ENCODE data around the gene CALD1.

CALD1 gene

DNA sequence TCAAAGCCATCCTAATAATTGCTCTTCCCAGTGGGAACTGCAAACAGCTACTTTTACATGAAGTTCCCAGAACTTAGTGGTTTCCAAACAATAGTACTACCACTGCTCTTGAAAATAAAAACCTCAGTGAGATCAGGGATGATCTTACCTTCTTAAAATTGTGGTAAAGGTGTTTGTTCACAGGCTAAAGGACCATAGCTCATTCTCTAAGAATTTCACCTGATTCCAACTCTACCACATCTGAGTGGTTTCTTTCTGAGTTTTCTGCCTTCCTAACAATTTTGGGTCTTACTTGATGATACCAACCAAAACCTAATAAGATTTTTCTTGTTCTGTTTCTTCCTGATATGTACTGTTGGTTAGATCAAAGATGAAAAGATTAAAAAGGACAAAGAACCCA, 161.3 kb downstream of the CALD1 start:
- no peak overlapping the region for H3K9ac ChIP-seq (ENCODE audit: low read depth, low read length)
- H3K4me3 ChIP-seq (ENCODE audit: low read depth in 1 of 2, low read length in 2 of 2): no peak overlapping the region
- TF ChIP-seq, protein P1, sequence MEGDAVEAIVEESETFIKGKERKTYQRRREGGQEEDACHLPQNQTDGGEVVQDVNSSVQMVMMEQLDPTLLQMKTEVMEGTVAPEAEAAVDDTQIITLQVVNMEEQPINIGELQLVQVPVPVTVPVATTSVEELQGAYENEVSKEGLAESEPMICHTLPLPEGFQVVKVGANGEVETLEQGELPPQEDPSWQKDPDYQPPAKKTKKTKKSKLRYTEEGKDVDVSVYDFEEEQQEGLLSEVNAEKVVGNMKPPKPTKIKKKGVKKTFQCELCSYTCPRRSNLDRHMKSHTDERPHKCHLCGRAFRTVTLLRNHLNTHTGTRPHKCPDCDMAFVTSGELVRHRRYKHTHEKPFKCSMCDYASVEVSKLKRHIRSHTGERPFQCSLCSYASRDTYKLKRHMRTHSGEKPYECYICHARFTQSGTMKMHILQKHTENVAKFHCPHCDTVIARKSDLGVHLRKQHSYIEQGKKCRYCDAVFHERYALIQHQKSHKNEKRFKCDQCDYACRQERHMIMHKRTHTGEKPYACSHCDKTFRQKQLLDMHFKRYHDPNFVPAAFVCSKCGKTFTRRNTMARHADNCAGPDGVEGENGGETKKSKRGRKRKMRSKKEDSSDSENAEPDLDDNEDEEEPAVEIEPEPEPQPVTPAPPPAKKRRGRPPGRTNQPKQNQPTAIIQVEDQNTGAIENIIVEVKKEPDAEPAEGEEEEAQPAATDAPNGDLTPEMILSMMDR (IDR thresholded peaks at IDR 0.05; ENCODE audit: borderline replicate concordance, extremely low read depth, low read length, poor library complexity, severe bottlenecking): no peak
- TF ChIP-seq EZH2 (IDR thresholded peaks at IDR 0.05; ENCODE audit: borderline replicate concordance, low read depth, low read length, severe bottlenecking): no peak
- no peaks in the 10 kb centered on the region for H3K4me1 ChIP-seq (ENCODE audit: insufficient read depth, low read length)
- H3K9me3 ChIP-seq (ENCODE audit: insufficient read depth, low read length, severe bottlenecking): no peaks in the 10 kb centered on the region
- H3K27ac ChIP-seq (ENCODE audit: low read length): no peak overlapping the region
- no peak overlapping the region for H3K4me2 ChIP-seq (ENCODE audit: insufficient read depth, low read length)
- H4K20me1 ChIP-seq (ENCODE audit: insufficient read depth, low read length): no peaks in the 10 kb centered on the region
- ATAC-seq (ENCODE audit: insufficient read depth, low read depth): no peak
- H3K27me3 ChIP-seq (ENCODE audit: insufficient read depth, low read length, poor library complexity): peaks cover 3% of the 10 kb centered on the region
- H3K79me2 ChIP-seq (ENCODE audit: insufficient read depth, low read length): no peaks in the 10 kb centered on the region
- H3K36me3 ChIP-seq (ENCODE audit: insufficient read depth, low read length): no peaks in the 10 kb centered on the region
- H2AFZ ChIP-seq (ENCODE audit: low read depth, low read length): no peak overlapping the region
- no peak for DNase-seq

- no peak overlapping the region for H3K4me2 ChIP-seq (ENCODE audit: insufficient read depth, low read length)
- no peak for DNase-seq
- H3K4me3 ChIP-seq (ENCODE audit: low read depth in 1 of 2, low read length in 2 of 2): no peak overlapping the region
- no peaks in the 10 kb centered on the region for H3K79me2 ChIP-seq (ENCODE audit: insufficient read depth, low read length)
- no peak overlapping the region for H2AFZ ChIP-seq (ENCODE audit: low read depth, low read length)
- no peaks in the 10 kb centered on the region for H3K4me1 ChIP-seq (ENCODE audit: insufficient read depth, low read length)
- no peaks in the 10 kb centered on the region for H3K9me3 ChIP-seq (ENCODE audit: insufficient read depth, low read length, severe bottlenecking)
- no peak for ATAC-seq (ENCODE audit: insufficient read depth, low read depth)
- peaks cover 3% of the 10 kb centered on the region for H3K27me3 ChIP-seq (ENCODE audit: insufficient read depth, low read length, poor library complexity)
- no peak overlapping the region for H3K27ac ChIP-seq (ENCODE audit: low read length)
- no peaks in the 10 kb centered on the region for H3K36me3 ChIP-seq (ENCODE audit: insufficient read depth, low read length)
- H3K9ac ChIP-seq (ENCODE audit: low read depth, low read length): no peak overlapping the region
- H4K20me1 ChIP-seq (ENCODE audit: insufficient read depth, low read length): no peaks in the 10 kb centered on the region
- no peak for TF ChIP-seq EZH2 (IDR thresholded peaks at IDR 0.05; ENCODE audit: borderline replicate concordance, low read depth, low read length, severe bottlenecking)
- TF ChIP-seq, protein P1 (IDR thresholded peaks at IDR 0.05; ENCODE audit: borderline replicate concordance, extremely low read depth, low read length, poor library complexity, severe bottlenecking): no peak
These were observed 161.9 kb downstream of the CALD1 start for GRCh38 chr7:134941185-134941900.

GRCh38 chr7:134941952-134942351, 162.5 kb downstream of the CALD1 start:
- Histone ChIP-seq H3K4me2 (ENCODE audit: insufficient read depth, low read length) (no peak overlapping the region), H3K27ac (ENCODE audit: low read length) (no peak overlapping the region), H2AFZ (ENCODE audit: low read depth, low read length) (no peak overlapping the region), H3K9ac (ENCODE audit: low read depth, low read length) (no peak overlapping the region), H3K4me3 (ENCODE audit: low read depth in 1 of 2, low read length in 2 of 2) (no peak overlapping the region), H3K4me1 (ENCODE audit: insufficient read depth, low read length) (no peaks in the 10 kb centered on the region), H3K27me3 (ENCODE audit: insufficient read depth, low read length, poor library complexity) (peaks cover 3% of the 10 kb centered on the region), H3K79me2 (ENCODE audit: insufficient read depth, low read length) (no peaks in the 10 kb centered on the region), H4K20me1 (ENCODE audit: insufficient read depth, low read length) (no peaks in the 10 kb centered on the region), H3K9me3 (ENCODE audit: insufficient read depth, low read length, severe bottlenecking) (no peaks in the 10 kb centered on the region), H3K36me3 (ENCODE audit: insufficient read depth, low read length) (no peaks in the 10 kb centered on the region)
- TF ChIP-seq, protein P1 (IDR thresholded peaks at IDR 0.05; ENCODE audit: borderline replicate concordance, extremely low read depth, low read length, poor library complexity, severe bottlenecking): no peak
- TF ChIP-seq EZH2 (IDR thresholded peaks at IDR 0.05; ENCODE audit: borderline replicate concordance, low read depth, low read length, severe bottlenecking): no peak
- no peak for ATAC-seq (ENCODE audit: insufficient read depth, low read depth)
- DNase-seq: no peak

Data from DND-41 (cell line).